ENCODE results near the gene STAT5B.
A peak's percentile ranks its signal among the peaks of the same experiment; 100 is the strongest.
"Not testable (repeated sequence)": the region's sequence is repeated elsewhere in the genome, so short reads cannot be mapped to it uniquely, and the experiment has no call there.

STAT5B gene

DNA sequence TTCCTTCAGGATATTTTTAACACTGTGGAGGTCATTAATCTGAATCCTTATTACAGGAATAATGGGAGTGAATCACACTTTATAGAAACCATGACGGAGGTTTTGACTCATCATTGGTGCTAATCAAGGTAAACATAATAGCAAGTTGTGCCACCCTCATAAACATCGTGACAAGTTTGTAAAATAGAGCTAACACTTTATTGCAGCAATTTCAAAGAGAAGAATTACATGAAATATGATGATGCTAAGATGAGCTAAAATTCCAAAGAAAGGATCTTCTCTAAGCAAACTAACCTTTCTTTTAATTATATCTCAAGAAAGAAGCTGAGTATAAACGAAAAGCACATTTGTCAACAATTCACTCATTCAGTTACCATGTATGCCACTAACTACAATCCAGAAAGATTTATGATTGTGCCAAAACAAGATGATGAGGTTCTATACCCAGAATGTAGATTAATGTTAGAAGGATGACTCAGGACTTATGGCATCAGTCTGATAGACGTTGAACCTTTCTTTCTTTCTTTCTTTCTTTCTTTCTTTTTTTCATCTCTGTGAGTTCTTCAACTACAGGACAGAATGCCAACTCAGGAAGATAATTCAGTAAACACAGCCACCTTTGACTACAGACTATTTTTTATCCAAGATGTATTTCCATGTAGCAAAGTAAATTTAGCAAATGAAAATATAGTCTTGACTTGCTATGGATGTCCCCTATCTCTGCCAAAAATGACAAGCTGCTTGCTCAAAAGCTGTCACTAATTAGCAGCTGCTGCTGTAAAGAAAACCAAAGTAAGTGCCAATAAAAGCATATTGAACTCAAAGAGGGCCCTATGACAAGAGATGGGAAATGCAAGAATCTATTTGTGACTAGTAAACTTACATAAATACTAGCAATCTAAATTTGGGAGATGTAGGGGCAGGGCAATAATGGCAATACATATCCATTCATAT lies 23.3 kb downstream of the STAT5B start:
- DNase-seq (ENCODE audit: low spot score in 2 of 2): no peak
- in situ Hi-C loops (cut with MboI; ENCODE audit: low sequenced_read_pairs): no loop called here
- H3K9me3 ChIP-seq: no peaks in the 10 kb centered on the region
- H3K4me3 ChIP-seq: no peak overlapping the region
- no peaks in the 10 kb centered on the region for H3K27me3 ChIP-seq (ENCODE audit: low read depth)
- H3K36me3 ChIP-seq (replicated peaks): no peaks in the 10 kb centered on the region
- H3K4me1 ChIP-seq: peaks cover 23% of the 10 kb centered on the region

DNA sequence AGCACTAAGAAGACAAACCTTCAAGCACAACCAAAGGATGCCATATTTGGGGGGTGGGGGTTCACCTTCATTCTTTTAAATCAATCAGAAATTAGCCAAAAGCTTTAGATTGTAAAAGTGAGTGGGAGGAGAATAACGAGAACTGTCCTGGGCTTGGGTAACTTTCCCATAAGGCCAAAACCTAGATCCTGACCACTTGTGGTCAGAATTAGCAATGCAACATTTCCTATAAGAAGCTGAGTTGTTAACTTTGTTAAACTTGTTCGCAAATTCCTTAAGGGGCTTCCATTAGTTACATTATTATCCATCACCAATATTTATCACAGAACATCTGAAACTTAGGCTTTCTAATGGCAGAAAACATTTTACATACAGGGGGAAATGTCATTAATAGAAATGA lies 25.1 kb downstream of the STAT5B start:
- DNase-seq (ENCODE audit: low spot score in 2 of 2): no peak
- Histone ChIP-seq H3K4me1 (peaks cover 15% of the 10 kb centered on the region), H3K36me3 (replicated peaks) (no peaks in the 10 kb centered on the region), H3K9me3 (no peaks in the 10 kb centered on the region), H3K4me3 (no peak overlapping the region), H3K27me3 (ENCODE audit: low read depth) (no peaks in the 10 kb centered on the region)
- in situ Hi-C loops (cut with MboI; ENCODE audit: low sequenced_read_pairs): no loop called here

DNA sequence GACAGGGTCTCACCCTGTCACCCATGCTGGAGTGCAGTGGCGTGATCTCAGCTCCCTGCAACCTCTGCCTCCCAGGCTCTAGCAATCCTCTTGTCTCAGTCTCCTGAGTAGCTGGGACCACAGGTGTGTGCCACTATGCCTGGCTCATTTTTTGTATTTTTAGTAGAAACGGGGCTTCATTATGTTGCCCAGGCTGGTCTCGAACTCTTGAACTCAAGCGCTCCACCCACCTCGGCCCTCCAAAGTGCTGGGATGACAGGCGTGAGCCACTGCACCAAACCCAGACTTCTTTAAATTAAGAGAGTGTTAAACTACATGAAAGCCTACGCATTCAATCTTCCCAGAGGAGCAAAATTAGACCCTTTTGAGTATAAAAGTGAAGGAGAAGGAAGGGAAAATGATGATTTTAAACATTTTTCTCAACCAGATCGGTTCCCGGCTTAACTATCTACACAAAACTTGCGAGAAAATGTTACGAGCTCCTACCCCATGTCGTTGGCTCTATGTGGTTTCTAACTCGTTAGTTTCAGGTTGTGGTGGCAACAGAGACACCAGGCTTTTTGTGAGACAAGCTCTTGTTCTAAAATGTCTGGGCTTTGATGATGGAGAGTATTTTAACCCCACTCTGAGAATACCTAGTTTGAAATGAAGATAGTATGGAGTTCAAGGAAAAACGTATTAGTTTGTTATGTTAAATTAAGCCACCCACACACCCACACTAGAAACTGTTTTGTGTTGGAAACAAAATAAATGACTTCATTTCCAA lies 26.3 kb downstream of the STAT5B start:
- Histone ChIP-seq H3K36me3 (replicated peaks) (no peaks in the 10 kb centered on the region), H3K9me3 (no peaks in the 10 kb centered on the region), H3K4me1 (peaks cover 3% of the 10 kb centered on the region), H3K27me3 (ENCODE audit: low read depth) (no peaks in the 10 kb centered on the region), H3K4me3 (no peak overlapping the region)
- in situ Hi-C loops (cut with MboI; ENCODE audit: low sequenced_read_pairs): no loop called here
- no peak for DNase-seq (ENCODE audit: low spot score in 2 of 2)

DNA sequence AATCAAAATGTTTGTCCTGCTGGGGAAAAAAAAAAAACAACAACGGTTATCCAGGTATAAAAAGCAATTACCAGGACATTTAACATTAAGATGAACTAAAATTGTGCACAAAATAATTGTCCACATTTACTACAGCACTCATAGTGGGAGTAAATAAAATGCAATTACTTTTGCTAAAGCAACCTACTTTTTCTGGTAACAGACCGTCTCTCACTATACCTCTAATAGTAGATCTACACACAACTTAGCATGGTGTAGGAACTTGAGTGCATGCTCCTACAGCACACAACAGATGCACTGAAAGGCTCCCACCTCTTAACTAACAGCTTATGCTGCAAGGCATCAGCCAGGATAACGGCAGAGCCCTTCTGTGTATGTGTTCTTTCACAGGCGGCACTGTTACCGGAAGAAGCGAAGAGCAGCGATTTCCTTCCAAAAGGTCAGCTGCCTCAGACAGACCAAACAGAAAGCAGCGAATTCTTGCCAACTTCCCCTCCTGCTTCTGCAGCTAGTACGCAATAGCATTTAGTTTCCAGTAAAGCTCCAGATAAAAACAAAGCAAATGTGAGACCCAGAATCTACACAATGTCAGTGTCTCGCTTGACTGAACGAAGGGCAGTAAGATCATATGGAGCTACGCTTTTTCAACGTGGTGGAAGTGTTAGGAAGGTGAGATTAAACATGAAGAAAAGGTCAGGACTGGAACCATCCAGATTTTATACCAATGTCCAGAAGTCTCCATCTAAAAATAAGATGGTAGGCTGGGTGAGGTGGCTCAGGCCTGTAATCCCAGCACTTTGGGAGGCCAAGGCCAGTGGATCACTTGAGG lies 27.6 kb downstream of the STAT5B start:
- H3K4me3 ChIP-seq: no peak overlapping the region
- peaks cover under 1% of the 10 kb centered on the region; the same call in 1 of the 2 replicates for H3K4me1 ChIP-seq
- in situ Hi-C loops (cut with MboI; ENCODE audit: low sequenced_read_pairs): no loop called here
- no peak for DNase-seq (ENCODE audit: low spot score in 2 of 2)
- H3K27me3 ChIP-seq (ENCODE audit: low read depth): no peaks in the 10 kb centered on the region
- H3K9me3 ChIP-seq: no peaks in the 10 kb centered on the region
- no peaks in the 10 kb centered on the region for H3K36me3 ChIP-seq (replicated peaks)

DNA sequence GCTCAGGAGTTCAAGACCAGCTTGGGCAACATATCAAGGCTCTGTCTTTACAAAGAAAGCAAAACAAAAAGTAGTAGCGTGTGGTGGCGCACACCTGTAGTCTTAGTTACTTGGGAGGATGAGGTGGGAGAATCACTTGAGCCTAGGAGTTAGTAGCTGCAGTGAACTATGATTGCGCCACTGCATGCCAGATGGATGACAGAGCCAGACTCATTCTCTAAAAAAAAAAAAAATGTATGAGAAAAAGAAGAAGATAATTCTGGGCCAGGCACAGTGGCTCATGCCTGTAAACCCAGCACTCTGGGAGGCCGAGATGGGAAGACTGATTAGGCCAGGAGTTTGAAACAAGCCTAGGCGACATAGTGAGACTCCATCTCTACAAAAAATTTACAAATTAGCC lies 28.5 kb downstream of the STAT5B start:
- no peak for DNase-seq (ENCODE audit: low spot score in 2 of 2)
- H3K4me3 ChIP-seq: no peak overlapping the region
- peaks cover 8% of the 10 kb centered on the region for H3K4me1 ChIP-seq
- H3K27me3 ChIP-seq (ENCODE audit: low read depth): no peaks in the 10 kb centered on the region
- no peaks in the 10 kb centered on the region for H3K36me3 ChIP-seq (replicated peaks)
- in situ Hi-C loops (cut with MboI; ENCODE audit: low sequenced_read_pairs): no loop called here
- no peaks in the 10 kb centered on the region for H3K9me3 ChIP-seq

DNA sequence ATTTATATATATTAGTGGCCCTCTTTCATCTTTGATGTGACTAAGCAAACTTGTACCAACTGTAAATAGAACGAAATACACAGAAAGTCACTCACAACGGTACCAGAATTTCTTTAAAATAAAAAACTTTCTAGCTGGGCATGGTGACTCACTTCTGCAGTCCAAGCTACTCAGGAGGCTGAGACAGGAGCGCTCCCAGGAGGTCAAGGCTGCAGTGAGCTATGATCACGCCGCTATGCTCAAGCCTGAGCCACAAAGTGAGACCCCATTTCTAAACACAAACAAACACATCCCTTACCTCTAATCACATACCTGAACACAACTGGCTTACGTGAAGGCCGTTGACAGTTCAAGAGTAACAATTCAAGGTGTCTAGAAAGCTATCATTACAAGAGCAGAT lies 29.7 kb downstream of the STAT5B start:
- in situ Hi-C loops (cut with MboI; ENCODE audit: low sequenced_read_pairs): no loop called here
- Histone ChIP-seq H3K9me3 (no peaks in the 10 kb centered on the region), H3K4me1 (peaks cover 18% of the 10 kb centered on the region), H3K4me3 (no peak overlapping the region), H3K27me3 (ENCODE audit: low read depth) (no peaks in the 10 kb centered on the region), H3K36me3 (replicated peaks) (no peaks in the 10 kb centered on the region)
- DNase-seq (ENCODE audit: low spot score in 2 of 2): no peak

DNA sequence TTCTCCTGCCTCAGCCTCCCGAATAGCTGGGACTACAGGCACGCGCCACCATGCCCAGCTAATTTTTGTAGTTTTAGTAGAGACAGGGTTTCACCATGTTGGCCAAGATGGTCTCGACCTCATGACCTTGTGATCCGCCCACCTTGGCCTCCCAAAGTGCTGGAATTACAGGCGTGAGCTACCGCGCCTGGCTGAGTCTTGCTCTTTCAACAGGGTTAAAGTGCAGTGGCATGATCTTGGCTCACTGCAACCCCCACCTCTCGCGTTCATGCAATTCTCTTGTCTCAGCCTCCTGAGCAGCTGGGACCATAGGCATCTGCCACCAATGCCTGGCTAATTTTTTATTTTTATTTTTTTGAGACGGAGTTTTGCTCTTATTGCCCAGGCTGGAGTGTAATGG lies 31.0 kb downstream of the STAT5B start:
- in situ Hi-C loops (cut with MboI; ENCODE audit: low sequenced_read_pairs): not testable (repeated sequence)

DNA sequence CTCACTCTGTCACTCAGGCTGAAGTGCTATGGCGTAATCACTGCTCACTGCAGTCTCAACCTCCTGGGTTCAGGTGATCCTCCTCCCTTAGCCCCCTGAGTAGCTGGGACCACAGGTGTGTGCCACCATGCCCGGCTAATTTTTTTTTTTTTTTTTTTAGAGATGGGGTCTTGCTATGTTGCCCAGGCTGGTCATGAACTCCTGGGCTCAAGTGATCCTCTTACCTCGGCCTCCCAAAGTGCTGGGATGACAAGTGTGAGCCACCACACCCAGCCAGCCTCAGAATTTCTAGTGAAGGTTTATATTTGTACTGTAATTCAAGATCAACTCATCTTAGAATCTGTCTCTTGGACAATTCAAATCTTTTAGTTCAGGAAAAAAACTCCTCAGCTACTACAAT lies 32.1 kb downstream of the STAT5B start:
- in situ Hi-C loops (cut with MboI; ENCODE audit: low sequenced_read_pairs); H3K4me3 ChIP-seq; H3K36me3 ChIP-seq (replicated peaks); H3K27me3 ChIP-seq (ENCODE audit: low read depth); H3K9me3 ChIP-seq; DNase-seq (ENCODE audit: low spot score in 2 of 2): not testable (repeated sequence)
- H3K4me1 ChIP-seq: peaks cover 18% of the 10 kb centered on the region

More for the DNA sequence above, 31.0 kb downstream of the STAT5B start:
- H3K9me3 ChIP-seq; H3K4me3 ChIP-seq; DNase-seq (ENCODE audit: low spot score in 2 of 2); H3K27me3 ChIP-seq (ENCODE audit: low read depth); H3K36me3 ChIP-seq (replicated peaks): not testable (repeated sequence)
- peaks cover 18% of the 10 kb centered on the region for H3K4me1 ChIP-seq

DNA sequence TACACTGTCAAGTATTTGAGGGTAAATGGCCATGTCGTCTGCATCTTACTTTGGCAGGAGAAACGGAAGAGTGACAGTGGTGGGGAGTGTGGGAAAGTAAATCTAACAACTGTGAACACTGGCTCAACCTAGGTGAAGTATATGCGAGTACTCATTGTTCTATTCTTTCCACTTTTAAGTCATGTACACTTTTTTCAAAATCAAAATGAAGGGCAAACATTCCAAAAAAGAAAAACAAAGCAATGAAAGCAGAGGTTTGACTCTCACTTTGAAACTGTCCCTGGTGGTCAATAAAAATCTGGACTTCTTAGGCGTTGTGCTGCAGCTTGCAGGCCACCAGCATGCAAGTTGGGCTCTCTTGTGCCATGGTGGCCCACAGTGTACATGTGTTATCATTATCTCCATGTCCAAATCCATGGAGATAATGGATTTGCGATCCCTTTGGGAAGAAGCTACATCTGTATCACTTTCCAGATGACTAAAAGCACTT lies 32.7 kb downstream of the STAT5B start:
- no peak overlapping the region for H3K4me3 ChIP-seq
- in situ Hi-C loops (cut with MboI; ENCODE audit: low sequenced_read_pairs): no loop called here
- DNase-seq (ENCODE audit: low spot score in 2 of 2): peak in 1 of 2 experiments; percentile 21
- H3K4me1 ChIP-seq: peaks cover 18% of the 10 kb centered on the region
- H3K36me3 ChIP-seq (replicated peaks): no peaks in the 10 kb centered on the region
- H3K9me3 ChIP-seq: no peaks in the 10 kb centered on the region
- H3K27me3 ChIP-seq (ENCODE audit: low read depth): no peaks in the 10 kb centered on the region

DNA sequence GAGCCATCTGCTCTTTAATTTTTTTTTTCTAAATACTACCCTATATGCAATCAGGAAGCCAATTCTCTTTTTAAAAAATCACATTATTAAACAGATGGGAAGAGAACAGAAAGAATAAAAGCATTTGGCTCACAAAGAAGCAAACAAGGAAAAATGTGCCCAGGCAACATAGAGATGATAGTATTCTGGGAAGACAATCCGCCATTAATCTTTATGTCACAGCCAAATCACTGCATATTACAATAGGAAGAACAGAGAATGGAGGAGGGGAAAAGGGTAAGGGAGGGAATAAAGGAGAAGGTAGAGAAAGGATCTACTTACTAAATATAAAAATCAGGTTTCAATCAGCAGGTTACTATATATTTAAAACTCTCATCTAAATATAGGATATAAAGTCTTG lies 34.3 kb downstream of the STAT5B start:
- Histone ChIP-seq H3K27me3 (ENCODE audit: low read depth) (no peaks in the 10 kb centered on the region), H3K36me3 (replicated peaks) (no peaks in the 10 kb centered on the region), H3K4me3 (no peak overlapping the region), H3K9me3 (no peaks in the 10 kb centered on the region), H3K4me1 (peaks cover 18% of the 10 kb centered on the region)
- in situ Hi-C loops (cut with MboI; ENCODE audit: low sequenced_read_pairs): no loop called here
- no peak for DNase-seq (ENCODE audit: low spot score in 2 of 2)

DNA sequence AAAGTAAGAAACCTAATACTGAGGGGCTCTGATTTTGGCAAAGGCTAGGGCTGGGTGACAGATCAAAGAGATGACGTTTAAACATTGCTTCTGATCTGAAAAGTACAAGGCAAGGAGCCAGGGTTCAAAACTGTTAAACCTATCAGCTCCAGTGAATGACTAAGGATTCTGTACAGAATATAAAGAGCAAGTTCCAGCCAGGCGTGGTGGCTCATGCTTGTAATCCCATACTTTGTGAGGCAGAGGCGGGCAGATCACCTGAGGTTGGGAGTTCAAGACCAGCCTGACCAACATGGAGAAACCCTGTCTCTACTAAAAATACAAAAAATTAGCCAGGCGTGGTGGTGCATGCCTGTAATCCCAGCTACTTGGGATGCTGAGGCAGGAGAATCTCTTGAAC lies 35.3 kb downstream of the STAT5B start:
- H3K27me3 ChIP-seq (ENCODE audit: low read depth); H3K36me3 ChIP-seq (replicated peaks); DNase-seq (ENCODE audit: low spot score in 2 of 2); in situ Hi-C loops (cut with MboI; ENCODE audit: low sequenced_read_pairs); H3K9me3 ChIP-seq; H3K4me3 ChIP-seq: not testable (repeated sequence)
- H3K4me1 ChIP-seq: peaks cover 18% of the 10 kb centered on the region

DNA sequence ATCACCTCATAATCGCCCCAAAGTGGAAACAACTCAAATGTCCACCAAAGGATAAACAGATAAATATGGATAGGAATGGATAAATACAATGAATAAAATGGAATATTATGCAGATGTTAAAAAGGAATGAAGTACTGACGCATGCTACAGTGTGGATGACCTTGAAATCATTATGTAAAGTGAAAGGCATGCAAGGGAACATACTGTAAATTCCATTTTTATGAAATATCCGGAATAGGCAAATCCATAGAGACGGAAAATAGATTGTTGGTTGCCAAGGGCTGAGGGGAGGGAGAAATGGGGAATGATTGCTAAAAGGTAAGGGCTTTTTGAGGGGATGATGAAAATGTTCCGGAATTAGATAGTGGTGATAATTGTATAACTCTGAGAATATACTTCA lies 36.0 kb downstream of the STAT5B start:
- no peak for DNase-seq (ENCODE audit: low spot score in 2 of 2)
- Histone ChIP-seq H3K36me3 (replicated peaks) (no peaks in the 10 kb centered on the region), H3K27me3 (ENCODE audit: low read depth) (no peaks in the 10 kb centered on the region), H3K4me3 (no peak overlapping the region), H3K4me1 (peaks cover 18% of the 10 kb centered on the region), H3K9me3 (no peaks in the 10 kb centered on the region)
- in situ Hi-C loops (cut with MboI; ENCODE audit: low sequenced_read_pairs): no loop called here

DNA sequence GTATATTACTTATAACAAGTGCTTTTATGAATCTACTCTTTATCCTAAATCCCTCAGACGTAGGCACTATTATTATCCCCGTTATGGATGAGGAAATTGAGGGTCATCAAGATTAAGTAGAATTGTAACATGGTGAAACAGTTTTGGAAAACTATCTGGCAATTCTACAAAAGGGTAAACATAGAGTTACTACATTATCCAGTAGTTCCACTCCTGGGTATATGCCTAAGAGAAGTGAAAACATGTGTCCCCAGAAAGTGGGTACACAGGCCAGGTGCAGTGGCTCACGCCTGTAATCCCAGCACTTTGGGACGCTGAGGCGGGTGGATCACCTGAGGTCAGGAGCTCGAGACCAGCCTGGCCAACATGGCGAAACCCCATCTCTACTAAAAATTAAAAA lies 36.6 kb downstream of the STAT5B start:
- H3K4me1 ChIP-seq: peaks cover 18% of the 10 kb centered on the region
- H3K4me3 ChIP-seq; DNase-seq (ENCODE audit: low spot score in 2 of 2); in situ Hi-C loops (cut with MboI; ENCODE audit: low sequenced_read_pairs); H3K27me3 ChIP-seq (ENCODE audit: low read depth); H3K36me3 ChIP-seq (replicated peaks); H3K9me3 ChIP-seq: not testable (repeated sequence)
